VCaP (cell line): ENCODE measurements around the gene TEN1.
A peak's percentile ranks its signal among the peaks of the same experiment; 100 is the strongest.

Source experiments
- H3K27ac ChIP-seq: fragments of 450-650 bp; 2 replicates; pipeline ENCODE4 v1.5.1; 2017
- CTCF ChIP-seq: fragments of 450-650 bp; conservative IDR thresholded peaks from 2 replicates; pipeline ENCODE4 v1.5.1; 2017; ENCODE audit warnings: mild to moderate bottlenecking, moderate library complexity

The TEN1 gene

GRCh38 chr17:75942473-75942872 lies 36.6 kb upstream of the TEN1 start:
- TF ChIP-seq CTCF: no peak
- no peak overlapping the region for H3K27ac ChIP-seq

GRCh38 chr17:75943491-75943890 lies 35.5 kb upstream of the TEN1 start:
- H3K27ac ChIP-seq: no peak overlapping the region
- TF ChIP-seq CTCF: no peak

GRCh38 chr17:75945211-75945610 lies 33.8 kb upstream of the TEN1 start:
- H3K27ac ChIP-seq: peak overlapping the region; percentile 1; the same call in 1 of the 2 replicates
- no peak for TF ChIP-seq CTCF

GRCh38 chr17:75950421-75950820 lies 28.6 kb upstream of the TEN1 start:
- H3K27ac ChIP-seq: no peak overlapping the region
- TF ChIP-seq CTCF: no peak

- TF ChIP-seq CTCF: no peak
- no peak overlapping the region for H3K27ac ChIP-seq
These were observed 28.0 kb upstream of the TEN1 start for GRCh38 chr17:75950855-75951554.

- TF ChIP-seq CTCF: no peak
- H3K27ac ChIP-seq: peak overlapping the region; percentile 66
These were observed 19.8 kb upstream of the TEN1 start for GRCh38 chr17:75959051-75959838.

GRCh38 chr17:75959839-75960511 lies 19.1 kb upstream of the TEN1 start:
- no peak for TF ChIP-seq CTCF
- peak overlapping the region; percentile 66 for H3K27ac ChIP-seq
